GM21390 (cell line): ENCODE results near the gene SUPT20H.
A peak's percentile ranks its signal among the peaks of the same experiment; 100 is the strongest.

ENCODE experiments used
- ATAC-seq: cut with Tn5 transposase; IDR thresholded peaks from one replicate; pipeline ENCODE4 v1.9.1; 2021; ENCODE audit not compliant: unreplicated experiment

SUPT20H gene

DNA sequence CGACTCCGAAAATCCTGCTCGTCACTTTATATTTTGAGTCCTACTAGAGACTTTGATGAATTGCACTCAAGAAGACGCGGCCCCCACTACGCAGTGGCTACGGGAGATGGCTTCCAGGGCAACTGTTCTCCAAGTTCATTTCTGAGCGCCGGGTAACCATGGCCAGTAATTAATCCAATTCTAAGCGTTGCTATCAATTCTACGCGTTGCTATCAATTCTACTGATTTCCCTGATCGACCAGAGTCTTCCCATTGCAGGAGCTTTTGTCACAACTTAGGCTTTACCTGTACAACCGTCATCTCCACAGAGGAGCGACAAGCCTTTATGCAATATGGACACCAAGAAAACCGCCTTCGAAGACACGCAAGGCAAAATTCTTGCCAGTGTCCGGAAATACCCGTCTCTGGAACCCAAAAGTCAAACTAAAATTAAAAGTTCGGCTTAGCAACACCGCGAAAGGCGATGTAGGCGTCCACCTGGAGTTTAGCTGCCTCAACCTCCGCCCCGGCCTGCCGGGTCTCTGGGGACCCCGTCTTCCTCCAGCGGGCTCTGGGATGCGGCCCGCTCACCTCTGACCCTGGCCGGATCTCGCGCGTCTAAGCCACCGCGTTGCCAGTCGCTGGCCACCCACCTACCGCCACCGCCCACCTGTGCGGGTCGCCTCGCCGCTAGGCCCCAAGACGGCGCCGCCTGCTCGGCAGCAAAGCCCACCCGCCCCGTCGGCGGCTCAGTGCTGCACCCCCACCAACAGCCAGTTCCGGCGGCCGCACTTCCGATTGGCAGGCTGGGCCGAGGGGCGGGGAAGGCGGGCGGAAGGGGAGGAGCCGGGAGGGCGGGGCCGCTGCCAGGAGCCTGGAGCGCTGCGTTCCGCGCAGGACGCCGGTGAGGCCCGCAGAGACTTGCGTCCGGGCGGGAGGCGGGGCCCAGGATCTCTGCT is at the start of gene SUPT20H:
Gene SUPT20H (minus strand): TSS at position 779 of the 938 bp plus-strand sequence. CDS start 8,198 bp downstream, outside the sequence.
- peak; percentile 99 for ATAC-seq

DNA sequence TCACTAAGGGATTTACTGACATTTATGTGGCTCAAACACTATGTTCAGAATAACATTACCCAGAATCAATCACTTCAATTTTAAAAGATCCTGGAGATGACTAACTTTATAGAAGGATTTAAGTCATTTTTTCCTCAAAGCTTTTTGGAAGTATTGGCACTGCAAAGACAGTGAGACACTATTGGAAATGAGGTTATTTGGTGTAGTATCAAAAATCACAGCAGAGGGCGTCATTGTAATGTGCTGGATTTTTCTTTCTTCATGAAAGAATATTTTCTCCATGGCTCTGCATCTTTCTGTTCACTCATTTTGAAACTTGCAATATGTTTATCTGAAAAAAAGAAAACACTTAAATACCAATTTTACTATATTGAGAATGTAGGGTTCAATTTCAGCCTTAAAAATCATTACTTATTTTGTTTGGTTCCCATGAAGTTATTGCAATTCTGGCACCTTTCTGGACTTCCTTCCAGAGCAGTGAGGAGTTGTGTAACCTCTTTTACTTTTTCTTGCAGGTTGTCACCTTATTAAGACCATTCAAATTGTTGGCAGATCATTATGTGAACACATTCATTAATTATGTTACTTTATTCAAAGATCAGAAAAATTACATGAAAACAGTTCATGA is 49.7 kb upstream of the SUPT20H start:
- no peak for ATAC-seq

DNA sequence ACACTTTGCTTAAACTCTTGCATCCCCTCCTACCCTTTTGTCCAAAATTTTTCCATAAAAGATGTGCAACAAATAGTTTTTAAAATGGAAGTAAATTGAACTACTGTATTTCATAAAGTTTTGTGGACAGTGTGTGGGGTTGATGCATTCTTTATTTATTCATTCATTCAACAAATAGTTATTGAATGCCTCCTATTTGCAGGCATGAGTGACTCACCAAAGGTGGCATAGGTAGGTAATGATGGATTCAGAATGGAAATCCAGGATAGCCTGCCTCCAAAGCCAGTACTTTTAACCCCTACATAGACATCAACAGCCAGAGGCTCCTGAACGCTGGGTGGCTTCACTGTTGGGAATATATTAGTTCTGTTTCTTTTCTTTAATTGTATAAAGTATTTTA is 48.4 kb upstream of the SUPT20H start:
- ATAC-seq = no peak

DNA sequence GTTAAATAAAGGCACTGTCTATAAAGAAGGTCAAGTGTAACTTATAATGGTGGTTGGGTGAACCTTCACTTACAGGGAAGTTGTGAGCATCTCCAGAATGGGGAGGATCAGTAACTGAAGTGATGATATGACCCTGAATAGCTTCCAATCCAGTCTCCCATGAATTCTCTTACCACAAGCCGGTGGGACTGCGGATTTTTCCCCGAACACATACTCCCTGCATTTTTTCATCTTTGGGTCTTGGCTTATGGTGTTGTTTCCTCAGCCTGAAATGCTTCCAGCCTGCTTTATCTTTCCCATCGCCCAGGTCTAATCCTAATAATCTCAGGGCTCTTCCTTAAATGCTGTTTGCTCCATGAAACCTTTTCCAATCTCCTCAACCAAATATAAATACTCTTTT is 48.0 kb upstream of the SUPT20H start:
- no peak for ATAC-seq

DNA sequence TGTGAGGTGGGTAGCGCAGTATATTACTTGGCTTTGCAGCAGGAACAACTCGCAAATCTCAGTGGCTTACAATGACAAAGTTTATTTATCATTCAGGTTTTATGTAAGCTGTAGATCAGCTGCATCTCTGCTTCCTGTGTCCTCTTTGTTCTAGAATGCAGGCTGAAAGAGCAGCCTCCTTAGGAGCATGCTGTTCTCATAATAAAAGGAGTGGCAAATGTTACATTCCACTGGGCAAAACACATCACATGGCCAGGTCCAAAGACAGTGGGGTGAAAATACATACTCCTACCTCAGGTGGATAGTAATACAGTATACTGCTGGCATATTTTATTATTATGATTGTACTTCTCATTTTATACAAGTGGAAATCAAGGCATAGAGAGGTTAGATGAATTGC is 47.2 kb upstream of the SUPT20H start:
- ATAC-seq = no peak

DNA sequence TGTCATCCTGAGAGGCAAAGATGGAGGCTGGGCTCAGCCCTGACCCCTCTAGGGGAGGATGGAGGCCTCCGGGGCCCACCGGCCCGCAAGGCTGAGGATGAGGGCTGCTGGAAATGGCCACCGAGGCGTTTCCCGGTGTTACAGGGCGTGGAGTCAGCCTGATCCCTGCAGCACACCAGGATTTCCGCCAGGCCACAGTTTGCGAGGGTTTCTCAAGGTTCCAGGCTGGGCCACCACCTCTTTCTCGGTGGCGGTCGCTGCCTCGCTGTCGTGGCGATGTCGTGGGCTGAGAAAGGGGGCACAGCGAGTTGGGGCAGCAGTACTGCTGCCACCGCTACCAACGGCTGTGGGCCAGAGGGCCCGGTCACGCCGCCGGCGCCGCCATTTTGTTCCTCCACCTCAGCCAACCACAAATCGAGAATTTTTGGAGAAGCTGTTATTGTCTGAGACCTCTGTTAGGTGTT is 45.8 kb upstream of the SUPT20H start, which contains the start of gene CSNK1A1L:
Gene CSNK1A1L (minus strand): TSS at position 414 of the 464 bp plus-strand sequence. CDS start 408 bp downstream, at position 6.
- ATAC-seq = no peak

DNA sequence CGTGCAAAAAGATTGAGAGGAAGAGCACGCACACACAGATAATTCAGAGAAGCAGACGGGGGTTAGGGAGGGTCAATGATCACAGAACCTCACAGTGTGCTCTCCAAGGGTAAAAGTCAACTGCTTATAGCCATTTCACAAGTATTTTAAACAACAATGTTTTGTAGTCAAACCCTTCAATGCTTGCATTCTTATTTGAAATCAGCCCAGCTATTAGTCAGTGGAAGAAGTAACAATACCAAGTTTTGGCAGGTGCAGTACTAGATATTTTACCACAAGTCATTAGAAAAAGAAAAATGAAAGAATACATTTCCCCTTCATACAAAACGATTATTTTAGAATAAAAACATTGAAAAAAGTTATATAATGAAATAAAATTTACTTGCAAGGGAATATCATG is 43.4 kb upstream of the SUPT20H start:
- ATAC-seq = no peak

DNA sequence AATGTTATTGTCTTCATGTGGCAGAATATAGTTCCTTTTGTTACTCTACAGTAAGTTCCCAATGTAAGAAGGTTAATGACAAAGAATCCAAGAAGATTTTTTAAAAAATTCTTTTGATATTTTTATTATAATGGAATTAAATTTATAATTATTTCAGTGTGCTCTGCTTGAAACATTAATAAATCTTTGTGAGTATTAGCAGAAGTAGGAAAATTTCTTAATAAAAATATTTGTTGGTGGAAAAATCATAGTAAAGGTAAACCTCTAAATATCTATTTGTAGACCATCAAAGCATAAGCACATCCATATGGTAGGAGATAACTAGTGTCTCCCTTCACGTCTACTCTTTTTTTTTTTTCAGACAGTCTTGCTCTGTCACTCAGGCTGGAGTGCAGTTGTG is 41.7 kb upstream of the SUPT20H start:
- no peak for ATAC-seq

DNA sequence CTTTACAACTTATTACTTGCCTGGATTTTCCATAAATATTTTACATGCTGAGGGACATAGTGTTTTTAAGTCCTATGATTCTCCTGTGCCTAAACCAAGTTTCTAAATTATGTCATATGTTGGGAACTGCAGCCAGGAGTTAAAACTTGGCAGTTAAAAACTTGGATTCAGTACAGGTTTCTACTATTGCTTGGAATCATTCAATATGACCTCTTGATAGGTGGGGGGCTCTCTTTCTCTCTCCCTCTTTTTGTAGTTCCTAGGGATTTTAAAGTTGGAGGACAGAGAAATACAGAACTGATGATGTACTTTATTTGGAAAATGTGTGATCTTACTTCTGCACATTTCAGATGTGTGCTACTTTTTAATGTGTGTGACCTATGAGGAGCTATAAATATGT is 41.2 kb upstream of the SUPT20H start:
- ATAC-seq = no peak

DNA sequence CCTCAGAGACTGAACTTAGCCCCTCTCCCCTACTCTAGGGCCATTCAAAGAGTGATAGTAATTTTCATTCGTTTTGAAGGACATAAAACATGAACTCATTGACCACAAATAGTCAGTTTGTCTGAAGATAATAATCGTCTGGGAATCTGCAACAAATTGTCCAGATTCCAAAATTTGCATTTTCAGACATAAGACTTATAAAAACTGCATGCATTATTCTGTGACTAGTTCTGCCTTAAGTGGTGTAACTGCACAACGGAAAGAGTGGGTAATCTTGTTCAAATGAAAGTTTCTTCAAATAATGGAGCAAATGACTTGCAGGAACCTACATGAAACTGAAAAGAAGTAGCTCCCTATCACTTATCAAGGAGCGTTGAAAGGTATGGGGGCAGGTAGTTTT is 37.6 kb upstream of the SUPT20H start:
- ATAC-seq = no peak

DNA sequence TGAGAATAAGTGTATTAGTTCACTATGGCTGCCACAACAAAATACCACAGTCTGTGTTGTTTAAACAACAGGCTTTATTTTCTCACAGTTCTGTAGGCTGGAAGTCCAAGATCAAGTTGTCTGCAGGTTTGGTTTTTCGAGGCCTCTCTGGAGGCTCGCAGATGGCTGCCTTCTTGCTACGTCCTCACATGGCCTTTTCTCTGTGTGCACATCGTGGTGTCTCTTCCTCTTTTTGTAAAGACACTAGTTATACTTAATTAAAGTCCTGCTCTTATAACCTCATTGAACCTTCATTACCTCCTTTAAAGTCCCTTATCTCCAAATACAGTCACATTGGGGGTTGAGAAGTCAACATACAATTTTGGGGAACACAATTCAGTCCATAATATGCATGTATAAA is 35.4 kb upstream of the SUPT20H start:
- no peak for ATAC-seq

DNA sequence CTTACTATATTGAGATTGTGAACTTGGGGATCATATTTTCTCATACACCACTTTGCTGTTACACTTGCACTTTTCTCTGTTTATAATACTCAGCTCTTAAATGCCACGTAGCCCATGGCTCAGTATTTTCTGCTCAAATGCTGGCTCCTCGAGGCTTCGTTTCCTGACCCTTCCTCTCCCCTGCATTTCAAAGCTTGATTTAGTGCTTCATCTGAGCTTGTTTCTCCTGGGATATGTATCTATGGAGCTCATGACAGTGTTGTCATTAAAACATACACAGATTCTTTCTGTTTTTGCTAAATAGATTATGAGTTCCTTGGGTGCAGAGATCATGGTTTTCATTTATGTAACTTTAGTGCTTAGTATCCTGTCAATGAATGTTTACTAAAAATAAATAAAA is 34.6 kb upstream of the SUPT20H start:
- ATAC-seq = no peak

DNA sequence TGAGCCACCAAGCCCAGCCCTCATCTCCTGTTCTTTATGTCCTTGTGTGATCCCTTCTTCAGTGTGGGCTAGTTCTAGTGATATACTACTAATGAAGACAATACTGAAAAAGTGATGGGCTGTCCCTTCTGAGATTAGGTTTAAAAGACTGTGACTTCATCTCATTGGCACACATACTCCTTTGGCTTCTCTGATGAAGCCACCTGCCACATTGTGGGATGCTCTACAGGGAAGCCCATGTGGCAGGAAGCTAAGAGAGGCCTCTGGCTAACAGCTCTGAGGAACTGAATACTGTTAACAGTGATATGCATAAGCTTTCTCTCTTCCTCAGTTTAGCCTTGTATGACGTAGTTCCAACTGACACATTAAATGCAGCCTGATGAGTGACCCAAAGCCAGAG is 32.3 kb upstream of the SUPT20H start:
- ATAC-seq = no peak

DNA sequence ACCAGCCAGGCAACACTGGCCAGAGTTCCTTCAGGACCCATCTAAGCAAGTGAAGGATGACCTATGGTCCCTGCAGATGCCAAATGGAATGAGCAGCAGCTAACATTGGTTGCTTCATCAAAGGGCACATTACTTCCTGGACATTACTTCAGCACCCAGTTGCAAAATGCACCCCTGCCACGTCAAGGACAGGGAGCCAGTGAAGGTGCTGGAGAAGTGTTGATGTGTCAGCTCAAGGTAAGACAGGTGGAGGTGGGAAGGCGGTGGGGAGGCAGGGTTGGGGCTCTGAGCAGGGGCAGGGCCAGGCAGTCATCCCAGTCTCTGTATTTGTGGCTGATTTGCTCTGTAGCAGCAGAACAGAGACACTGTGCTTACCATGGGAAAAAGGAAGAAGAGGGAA is 31.4 kb upstream of the SUPT20H start:
- ATAC-seq = no peak

DNA sequence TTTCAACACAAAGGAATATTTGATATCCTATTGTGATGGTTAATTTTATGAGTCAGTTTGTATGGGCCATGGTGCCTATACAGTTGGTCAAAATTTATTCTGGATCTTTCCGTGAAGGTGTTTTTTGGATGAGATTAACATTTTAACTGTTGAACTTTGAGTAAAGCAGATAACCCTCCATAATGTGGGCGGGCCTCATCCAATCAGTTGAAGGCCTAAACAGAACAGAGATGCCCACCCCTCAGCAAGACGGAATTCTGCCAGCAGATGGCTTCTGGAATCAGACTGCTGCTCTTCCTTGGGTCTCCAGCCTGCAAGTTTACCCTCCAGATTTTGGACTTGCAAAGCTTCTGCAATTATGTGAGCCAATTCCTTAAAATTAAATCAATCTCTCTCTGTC is 30.0 kb upstream of the SUPT20H start:
- no peak for ATAC-seq

DNA sequence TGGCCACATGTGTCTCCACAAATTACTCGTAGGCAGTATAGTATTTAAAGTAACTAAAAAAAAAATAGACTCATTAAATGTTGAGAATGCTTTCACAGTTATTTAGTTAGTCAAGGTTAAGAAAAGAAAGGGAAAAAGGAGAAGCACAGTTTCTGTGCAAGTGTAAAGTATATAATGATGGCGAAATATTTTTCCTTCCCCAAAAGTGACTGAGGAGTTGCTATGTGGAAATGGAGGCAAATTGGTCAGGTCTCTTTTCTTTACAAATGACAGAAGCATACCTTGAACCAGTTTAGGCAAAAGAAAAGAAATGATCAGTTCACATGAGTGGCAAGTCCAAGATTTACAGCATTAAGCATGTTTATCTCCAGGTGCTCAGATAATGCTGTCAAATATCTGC is 28.0 kb upstream of the SUPT20H start:
- ATAC-seq = no peak

DNA sequence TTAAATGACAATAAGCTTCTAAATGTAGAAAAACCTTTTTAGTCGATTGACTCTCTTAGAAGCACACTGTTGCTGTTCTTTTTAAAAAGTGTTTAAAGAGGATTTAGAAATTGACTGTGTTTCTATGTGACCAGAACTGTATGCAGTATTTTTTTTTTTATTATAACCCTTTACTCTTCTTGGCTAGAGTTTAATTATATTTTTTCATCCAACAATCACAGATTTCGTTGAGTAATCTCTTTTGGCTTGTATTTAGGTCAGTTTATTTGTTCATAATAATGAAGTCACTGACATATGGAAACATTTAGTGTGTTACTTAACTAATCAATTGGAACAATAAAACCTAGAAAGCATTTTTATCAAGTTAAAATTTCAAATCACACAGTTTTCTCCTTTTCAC is 26.1 kb upstream of the SUPT20H start:
- no peak for ATAC-seq

DNA sequence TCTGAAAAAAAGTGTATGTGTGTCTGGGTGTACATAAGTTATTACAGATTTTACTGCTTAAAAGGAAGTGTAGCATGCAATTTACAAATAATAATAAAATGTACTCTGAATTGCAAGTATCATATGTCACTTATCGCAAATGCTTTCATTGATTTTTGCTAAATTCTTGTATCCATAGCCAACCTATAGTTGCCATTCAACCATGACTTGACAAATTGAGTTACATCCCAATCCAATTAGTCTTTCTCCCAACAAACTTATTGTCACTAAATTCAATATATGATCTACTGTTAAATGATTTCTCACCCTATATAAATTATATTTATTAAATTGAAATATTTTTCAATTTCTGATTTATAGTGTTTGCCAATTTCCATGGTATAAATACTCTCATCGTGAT is 17.3 kb upstream of the SUPT20H start:
- ATAC-seq = no peak

DNA sequence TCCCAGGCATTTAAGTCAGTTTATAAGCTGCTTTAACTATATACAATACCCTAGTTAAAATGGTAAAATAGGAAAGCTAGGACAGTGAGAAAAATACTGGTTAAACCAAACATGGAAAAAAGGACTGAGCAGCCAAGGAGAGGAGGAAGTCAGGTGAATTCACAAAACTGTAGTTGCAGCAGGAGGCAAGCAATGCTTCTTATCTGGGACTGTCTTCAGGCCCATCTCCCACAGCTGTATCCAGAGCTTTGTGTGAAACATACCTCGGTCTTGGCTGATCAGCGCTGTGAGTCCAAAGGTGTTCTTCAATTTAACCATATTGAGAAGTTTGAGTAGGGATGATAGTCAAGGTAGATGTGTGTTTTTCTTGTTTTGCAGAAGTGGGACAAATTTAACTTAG is 15.7 kb upstream of the SUPT20H start:
- ATAC-seq = no peak

DNA sequence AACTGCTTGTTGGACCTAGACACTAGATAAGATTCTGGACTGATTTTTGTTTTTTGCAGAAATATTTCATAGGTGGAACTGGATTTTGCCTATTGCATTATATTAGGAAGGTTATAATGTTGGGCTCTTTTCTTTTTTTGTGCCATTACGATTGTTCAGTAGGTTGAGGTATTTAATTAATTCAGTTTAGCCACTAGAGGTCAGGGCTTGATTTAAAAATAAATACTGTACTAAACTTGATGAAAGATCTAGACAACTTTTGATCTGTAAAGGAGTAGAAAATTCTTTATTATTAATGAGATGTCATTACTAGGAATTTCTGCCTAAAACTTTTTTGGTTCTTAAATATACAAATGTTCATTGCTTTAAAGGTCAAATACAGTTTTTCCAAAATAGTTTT is 15.2 kb upstream of the SUPT20H start:
- no peak for ATAC-seq

DNA sequence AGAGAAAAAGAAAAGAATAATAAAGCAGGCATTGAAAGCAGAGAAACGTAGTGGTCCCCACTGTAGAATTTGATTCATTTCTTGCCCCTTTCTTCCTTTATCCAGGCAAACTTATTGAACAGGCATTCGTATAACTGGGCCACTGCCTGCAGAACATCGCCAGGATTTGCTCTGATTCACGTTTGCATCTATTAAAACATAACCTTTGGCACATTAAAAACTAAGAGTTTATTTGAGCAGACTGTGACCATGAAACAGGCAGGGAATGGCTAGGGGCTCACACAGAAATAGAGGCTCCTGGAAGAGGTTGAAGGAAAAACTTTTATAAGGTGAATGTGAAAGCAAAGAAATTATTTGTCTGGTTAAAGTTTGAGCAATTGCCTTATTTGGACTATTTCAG is 12.5 kb upstream of the SUPT20H start:
- no peak for ATAC-seq

DNA sequence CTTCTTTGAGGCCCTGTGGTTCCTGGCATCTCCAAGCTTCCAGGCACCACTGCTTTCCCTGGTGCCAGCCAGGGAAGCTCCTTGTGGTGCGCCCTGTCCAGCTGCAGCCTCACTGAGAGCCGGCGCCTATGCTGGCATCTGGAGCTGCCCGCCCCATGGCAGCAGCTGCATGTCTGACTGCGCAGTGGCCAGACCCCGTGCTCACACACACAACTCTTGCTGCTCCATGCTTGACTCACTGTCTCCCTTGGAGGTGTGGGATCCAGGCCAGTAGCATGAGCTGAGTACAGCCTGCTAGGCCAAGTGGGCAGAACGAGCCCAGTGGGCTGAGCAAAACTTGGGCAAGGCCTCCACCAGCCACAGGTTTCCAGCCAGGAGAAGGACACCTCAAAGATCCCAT is 11.5 kb upstream of the SUPT20H start:
- no peak for ATAC-seq
